B cell (primary cell): Measurements from ENCODE around the gene NEURL2. TPM values are rescaled to one million over a fixed set of nuclear protein-coding genes. Genes with fewer than 3 reads are reported as not detected.
"Not testable (repeated sequence)": the region's sequence is repeated elsewhere in the genome, so short reads cannot be mapped to it uniquely, and the experiment has no call there.

Source experiments
- ATAC-seq: fragments of 200-7000 bp; cut with Tn5 transposase; one replicate; pipeline ENCODE4 v1.10.0; 2021; ENCODE audit warnings: low read depth, mild to moderate bottlenecking, moderate number of reproducible peaks, moderate library complexity
- CTCF ChIA-PET: fragments of 350-600 bp; sonication (Branson Sonifier 250); formaldehyde crosslinking; loops from one replicate; lab custom pipeline; 2021; ENCODE audit warnings: antibody characterized with exemption, inconsistent platforms; lab: Charles Lee
- POLR2A ChIA-PET: fragments of 350-600 bp; sonication (Branson Sonifier 250); formaldehyde crosslinking; loops from one replicate; lab custom pipeline; 2021; ENCODE audit warnings: antibody characterized with exemption; lab: Charles Lee
- DNase-seq: peaks from one replicate; pipeline ENCODE4 v3.0.0; 2013
- H2AFZ ChIP-seq: 2 replicates; pipeline ENCODE4 v1.6.1; 2012; ENCODE audit warnings: mild to moderate bottlenecking, low read depth, low read length; ENCODE audit not compliant: insufficient read depth, poor library complexity, severe bottlenecking
- H3K27ac ChIP-seq, 2 donors: 1 replicate in 1 of 2; 2 replicates in 1 of 2; pipeline ENCODE4 v1.5.1; 2012 to 2013; ENCODE audit warnings: low read length in 2 of 2, mild to moderate bottlenecking in 2 of 2, moderate library complexity in 1 of 2
- H3K27me3 ChIP-seq, 4 experiments: fragments of 200-600 bp in 1 of 4; sonication (generic) in 1 of 4; replicated peaks in 1 of 4; 1 replicate in 2 of 4; 2 replicates in 2 of 4; pipeline versions ENCODE4 v1.6.1 to v1.7.0; 2013 to 2016; ENCODE audit warnings: low read length in 3 of 4, mild to moderate bottlenecking in 2 of 4, mixed read lengths in 1 of 4, moderate library complexity in 1 of 4; ENCODE audit not compliant: insufficient read depth in 4 of 4, control insufficient read depth in 3 of 4; ENCODE audit errors: control extremely low read depth in 1 of 4
- H3K36me3 ChIP-seq, 2 experiments: replicated peaks in 1 of 2; 1 replicate in 1 of 2; 2 replicates in 1 of 2; pipeline versions ENCODE4 v1.6.1 to v1.7.1; 2013; ENCODE audit warnings: low read length in 1 of 2; ENCODE audit not compliant: insufficient read depth in 2 of 2, control insufficient read depth in 1 of 2; ENCODE audit errors: control extremely low read depth in 1 of 2, extremely low read depth in 1 of 2
- H3K4me1 ChIP-seq, 2 donors: fragments of 200-600 bp in 1 of 2; sonication (generic) in 1 of 2; 1 replicate in 1 of 2; 2 replicates in 1 of 2; pipeline versions ENCODE4 v1.5.1 to v1.6.1; 2013 to 2017; ENCODE audit warnings: low read length in 2 of 2; ENCODE audit not compliant: control insufficient read depth in 2 of 2, insufficient read depth in 2 of 2
- H3K4me2 ChIP-seq: replicated peaks from 2 replicates; pipeline ENCODE3; 2012; ENCODE audit warnings: mild to moderate bottlenecking, low read depth, low read length; ENCODE audit not compliant: poor library complexity, severe bottlenecking
- H3K4me3 ChIP-seq, 5 experiments: fragments of 200-600 bp in 1 of 5; sonication (generic) in 1 of 5; 1 replicate in 3 of 5; 2 replicates in 2 of 5; pipeline versions ENCODE4 v1.5.1 to v1.7.0; 2011 to 2016; ENCODE audit warnings: low read length in 4 of 5, mild to moderate bottlenecking in 4 of 5, low read depth in 2 of 5, control low read depth in 1 of 5, moderate library complexity in 1 of 5; ENCODE audit not compliant: insufficient read depth in 1 of 5; ENCODE audit errors: control extremely low read depth in 1 of 5, extremely low read depth in 1 of 5
- H3K79me2 ChIP-seq: fragments of 200-600 bp; sonication (generic); one replicate; pipeline ENCODE4 v1.6.0; 2016; ENCODE audit warnings: low read length; ENCODE audit not compliant: control insufficient read depth, insufficient read depth
- H3K9ac ChIP-seq: fragments of 200-600 bp; sonication (generic); 2 replicates; pipeline ENCODE4 v1.6.1; 2017; ENCODE audit warnings: mild to moderate bottlenecking, low read length, moderate library complexity
- H3K9me3 ChIP-seq, 3 donors: one replicate each; pipeline versions ENCODE4 v1.6.1 to v1.7.1; 2013; ENCODE audit warnings: low read length in 2 of 3; ENCODE audit not compliant: control insufficient read depth in 2 of 3, insufficient read depth in 1 of 3; ENCODE audit errors: control extremely low read depth in 1 of 3
- H4K20me1 ChIP-seq: 2 replicates; pipeline ENCODE4 v1.6.0; 2012; ENCODE audit warnings: mild to moderate bottlenecking, low read length; ENCODE audit not compliant: insufficient read depth, control insufficient read depth, poor library complexity, severe bottlenecking
- H3K27ac Mint-ChIP-seq: one replicate; pipeline ENCODE4 v1.8.0; 2021; ENCODE audit warnings: mixed read lengths
- H3K27me3 Mint-ChIP-seq: one replicate; pipeline ENCODE4 v1.8.0; 2021; ENCODE audit warnings: mixed read lengths
- H3K4me1 Mint-ChIP-seq: one replicate; pipeline ENCODE4 v1.8.0; 2021; ENCODE audit warnings: mixed read lengths
- H3K4me3 Mint-ChIP-seq: one replicate; pipeline ENCODE4 v1.8.0; 2021; ENCODE audit warnings: mixed read lengths
- H3K9me3 Mint-ChIP-seq: one replicate; pipeline ENCODE4 v1.8.0; 2022; ENCODE audit warnings: mixed read lengths; ENCODE audit not compliant: insufficient read depth
- EZH2 ChIP-seq: IDR thresholded peaks from 2 replicates; pipeline ENCODE4 v1.6.1; 2012; ENCODE audit warnings: borderline replicate concordance, low read depth, mild to moderate bottlenecking, moderate library complexity, low read length; ENCODE audit not compliant: insufficient read depth, poor library complexity, severe bottlenecking
- WGBS: methylation state at CpG from one replicate; pipeline ENCODE4 v1.1.5; 2013; ENCODE audit warnings: missing lambda C conversion rate; ENCODE audit not compliant: insufficient coverage; 5-methylcytosine and 5-hydroxymethylcytosine counted together
- intact Hi-C: fragments of 100-400 bp; cut with micrococcal nuclease; formaldehyde crosslinking; loops from one replicate; pipeline ENCODE4 v1.10.0; 2022
- polyA plus RNA-seq: library from polyadenylated mRNA; depleted of rRNA; stranded (reverse); fragments of >200 nt; gene quantifications from 2 replicates; pipeline ENCODE4 v1.2.3, GENCODE V29; 2012
- total RNA-seq, 2 donors: library from RNA; stranded (reverse); fragments of 120-200 nt in 1 of 2; gene quantifications; 1 replicate in 1 of 2; 2 replicates in 1 of 2; pipeline versions ENCODE4 v1.2.3 to v1.2.4, GENCODE V29; 2013 to 2022
- TF ChIP-seq, protein P1 (sequence below): fragments of 200-600 bp; IDR thresholded peaks from one replicate; pipeline ENCODE4 v1.8.0; 2022; ENCODE audit warnings: antibody characterized with exemption, mild to moderate bottlenecking

Gene NEURL2
- total and polyA plus RNA-seq, 2 donors (not counting 1 experiment from before 2014, with no cell fraction given) = 3.3 to 5.4 TPM

DNA sequence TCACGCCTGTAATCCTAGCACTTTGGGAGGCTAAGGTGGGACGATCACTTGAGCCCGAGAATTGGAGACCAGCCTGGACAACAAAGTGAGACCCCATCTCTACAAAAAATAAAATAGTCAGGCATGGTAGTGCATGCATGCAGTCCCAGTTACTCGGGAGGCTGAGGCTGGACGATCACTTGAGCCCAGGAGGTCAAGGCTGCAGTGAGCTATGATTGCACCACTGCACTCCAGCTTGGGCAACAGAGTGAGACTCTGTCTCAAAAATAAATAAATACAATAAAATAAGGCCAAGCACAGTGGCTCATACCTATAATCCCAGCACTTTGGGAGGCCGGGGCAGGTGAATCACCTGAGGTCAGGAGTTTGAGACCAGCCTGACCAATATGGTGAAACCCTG is 10.3 kb upstream of the NEURL2 start:
- H3K27me3 ChIP-seq, ATAC-seq, intact Hi-C loops, H3K4me1 Mint-ChIP-seq, H3K9me3 ChIP-seq, H3K9ac ChIP-seq, H3K27ac ChIP-seq, H3K9me3 Mint-ChIP-seq, H3K4me3 Mint-ChIP-seq, H2AFZ ChIP-seq, H3K4me2 ChIP-seq, H4K20me1 ChIP-seq, H3K27me3 Mint-ChIP-seq, H3K4me3 ChIP-seq, DNase-seq, H3K4me1 ChIP-seq, POLR2A ChIA-PET, H3K79me2 ChIP-seq, H3K27ac Mint-ChIP-seq: not testable (repeated sequence)
- WGBS = 90% methylated on average over 5 of the region's 6 CpGs
- peaks cover 0 to 15% of the 10 kb centered on the region in 2 experiments for H3K36me3 ChIP-seq
- CTCF ChIA-PET = interaction anchor here (1.4 kb wide), 1 partner anchor 69 kb away, joined by 4 read pairs; no protein-coding TSS in a partner anchor

DNA sequence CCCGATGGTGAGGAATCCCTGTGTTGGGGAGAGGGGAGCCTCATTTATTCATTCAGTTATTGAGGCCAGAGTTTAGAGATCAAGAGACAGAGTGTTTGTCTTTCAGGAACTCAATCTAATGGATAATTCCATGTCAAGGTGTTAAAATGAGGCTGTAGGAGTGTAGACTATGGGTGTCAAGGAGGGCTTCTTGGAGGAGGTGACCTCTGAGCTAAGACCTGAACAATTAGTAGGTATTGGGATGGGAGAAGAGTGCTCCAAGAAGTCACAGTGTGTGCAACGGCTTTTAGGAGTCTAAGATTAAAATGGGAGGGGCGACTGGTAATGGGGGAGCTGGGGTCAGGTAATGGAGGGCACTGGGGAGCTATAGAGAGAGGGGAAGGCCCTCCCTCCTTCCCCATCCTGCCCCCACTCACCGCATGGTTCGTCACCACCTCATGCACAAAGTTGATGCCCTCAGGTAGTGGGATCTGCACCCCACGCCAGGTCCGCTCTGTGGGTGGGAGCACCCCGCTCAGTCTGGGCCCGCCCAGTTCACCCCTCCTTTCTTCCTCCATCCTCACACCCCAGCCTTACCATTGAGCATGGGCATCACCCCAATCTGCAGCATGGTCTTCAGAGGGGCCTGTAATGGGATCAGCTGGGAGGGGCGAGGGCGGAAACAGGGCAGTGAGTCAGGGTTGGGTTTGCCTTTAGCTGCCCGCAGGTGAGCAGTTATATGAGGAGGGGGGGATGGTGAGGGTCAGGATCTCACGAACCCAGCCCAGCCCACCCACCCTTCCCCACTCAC is 8.2 kb upstream of the NEURL2 start:
- Mint-ChIP-seq H3K27me3 (no peaks in the 10 kb centered on the region), H3K9me3 (no peaks in the 10 kb centered on the region), H3K4me1 (peaks cover 9% of the 10 kb centered on the region), H3K27ac (no peak overlapping the region), H3K4me3 (no peak overlapping the region)
- Histone ChIP-seq H3K4me2 (no peak overlapping the region), H3K4me3 (no peak overlapping the region), H2AFZ (no peak overlapping the region), H3K4me1 (peaks cover 0 to 7% of the 10 kb centered on the region in 2 donors), H3K79me2 (no peaks in the 10 kb centered on the region), H4K20me1 (no peaks in the 10 kb centered on the region), H3K36me3 (peaks cover 0 to 21% of the 10 kb centered on the region in 2 experiments), H3K9me3 (no peaks in the 10 kb centered on the region), H3K9ac (no peak overlapping the region), H3K27ac (no peak overlapping the region), H3K27me3 (no peaks in the 10 kb centered on the region)
- TF ChIP-seq, protein P1, sequence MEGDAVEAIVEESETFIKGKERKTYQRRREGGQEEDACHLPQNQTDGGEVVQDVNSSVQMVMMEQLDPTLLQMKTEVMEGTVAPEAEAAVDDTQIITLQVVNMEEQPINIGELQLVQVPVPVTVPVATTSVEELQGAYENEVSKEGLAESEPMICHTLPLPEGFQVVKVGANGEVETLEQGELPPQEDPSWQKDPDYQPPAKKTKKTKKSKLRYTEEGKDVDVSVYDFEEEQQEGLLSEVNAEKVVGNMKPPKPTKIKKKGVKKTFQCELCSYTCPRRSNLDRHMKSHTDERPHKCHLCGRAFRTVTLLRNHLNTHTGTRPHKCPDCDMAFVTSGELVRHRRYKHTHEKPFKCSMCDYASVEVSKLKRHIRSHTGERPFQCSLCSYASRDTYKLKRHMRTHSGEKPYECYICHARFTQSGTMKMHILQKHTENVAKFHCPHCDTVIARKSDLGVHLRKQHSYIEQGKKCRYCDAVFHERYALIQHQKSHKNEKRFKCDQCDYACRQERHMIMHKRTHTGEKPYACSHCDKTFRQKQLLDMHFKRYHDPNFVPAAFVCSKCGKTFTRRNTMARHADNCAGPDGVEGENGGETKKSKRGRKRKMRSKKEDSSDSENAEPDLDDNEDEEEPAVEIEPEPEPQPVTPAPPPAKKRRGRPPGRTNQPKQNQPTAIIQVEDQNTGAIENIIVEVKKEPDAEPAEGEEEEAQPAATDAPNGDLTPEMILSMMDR = no peak
- TF ChIP-seq EZH2 = no peak
- intact Hi-C loops = no loop called here
- 98% methylated on average over 6 of the region's 13 CpGs for whole genome bisulfite sequencing
- ChIA-PET CTCF (interaction anchor here (1.6 kb wide), 1 partner anchor 17 kb away, joined by 3 read pairs; no protein-coding TSS in a partner anchor), POLR2A (interaction anchor here (1.0 kb wide), 1 partner anchor 11 kb away, joined by 3 read pairs; no protein-coding TSS in a partner anchor)
- no peak for ATAC-seq
- DNase-seq = no peak
